ENCODE measurements around the gene PCK2. TPM values are rescaled to one million over a fixed set of nuclear protein-coding genes. Genes with fewer than 3 reads are reported as not detected.
A peak's percentile ranks its signal among the peaks of the same experiment; 100 is the strongest.

PCK2 gene
- total RNA-seq, 1 experiment from 2014 or later, result 40.8 TPM

- DNase-seq (ENCODE audit: extremely low read depth, low read depth), result peak; percentile 100
Measured at GRCh38 chr14:24114532-24115421, 20.7 kb downstream of the PCK2 start, which contains the start of the genes DCAF11 and NRL. Gene DCAF11 (plus strand): TSS chr14:24114777. CDS start chr14:24115595, 818 bp downstream. Gene NRL (minus strand): TSS chr14:24114949. CDS start chr14:24082848, 32,101 bp downstream.

- no peak for DNase-seq (ENCODE audit: extremely low read depth, low read depth)
Measured at GRCh38 chr14:24115422-24116127, 21.5 kb downstream of the PCK2 start.

- DNase-seq (ENCODE audit: extremely low read depth, low read depth), result no peak
Measured at GRCh38 chr14:24116128-24116814, 22.2 kb downstream of the PCK2 start.

- no peak for DNase-seq (ENCODE audit: extremely low read depth, low read depth)
Measured at GRCh38 chr14:24117179-24117578, 23.1 kb downstream of the PCK2 start.

GRCh38 chr14:24119691-24120090, 25.6 kb downstream of the PCK2 start:
- DNase-seq (ENCODE audit: extremely low read depth, low read depth), result no peak

- DNase-seq (ENCODE audit: extremely low read depth, low read depth), result no peak
Measured at GRCh38 chr14:24121210-24121609, 27.1 kb downstream of the PCK2 start.

- DNase-seq (ENCODE audit: extremely low read depth, low read depth), result no peak
Measured at GRCh38 chr14:24122416-24122815, 28.3 kb downstream of the PCK2 start.

- no peak for DNase-seq (ENCODE audit: extremely low read depth, low read depth)
Measured at GRCh38 chr14:24122898-24123297, 28.8 kb downstream of the PCK2 start.

- DNase-seq (ENCODE audit: extremely low read depth, low read depth), result no peak
Measured at GRCh38 chr14:24123424-24124417, 29.6 kb downstream of the PCK2 start.

GRCh38 chr14:24126939-24127338, 32.8 kb downstream of the PCK2 start:
- DNase-seq (ENCODE audit: extremely low read depth, low read depth), result no peak

- no peak for DNase-seq (ENCODE audit: extremely low read depth, low read depth)
Measured at GRCh38 chr14:24127673-24128072, 33.6 kb downstream of the PCK2 start.

- DNase-seq (ENCODE audit: extremely low read depth, low read depth), result no peak
Measured at GRCh38 chr14:24129410-24129998, 35.4 kb downstream of the PCK2 start.

GRCh38 chr14:24130380-24130716, 36.2 kb downstream of the PCK2 start, which contains the start of gene FITM1:
Gene FITM1 (plus strand): TSS chr14:24130659. CDS start chr14:24131564, 905 bp downstream.
- DNase-seq (ENCODE audit: extremely low read depth, low read depth), result no peak

GRCh38 chr14:24130717-24131548, 36.8 kb downstream of the PCK2 start:
- no peak for DNase-seq (ENCODE audit: extremely low read depth, low read depth)

GRCh38 chr14:24131549-24131966, 37.4 kb downstream of the PCK2 start:
- no peak for DNase-seq (ENCODE audit: extremely low read depth, low read depth)

GRCh38 chr14:24132061-24132685, 38.1 kb downstream of the PCK2 start:
- DNase-seq (ENCODE audit: extremely low read depth, low read depth), result no peak

GRCh38 chr14:24132976-24133375, 38.9 kb downstream of the PCK2 start:
- DNase-seq (ENCODE audit: extremely low read depth, low read depth), result no peak

GRCh38 chr14:24133735-24134134, 39.6 kb downstream of the PCK2 start:
- no peak for DNase-seq (ENCODE audit: extremely low read depth, low read depth)

Measured in NCI-H460 (cell line).